IMR-90 (cell line): ENCODE results near the gene NOL4L. TPM values are rescaled to one million over a fixed set of nuclear protein-coding genes. Genes with fewer than 3 reads are reported as not detected.
A peak's percentile ranks its signal among the peaks of the same experiment; 100 is the strongest.

ENCODE experiments used
- ATAC-seq: fragments of 200-7000 bp; cut with Tn5 transposase; 2 replicates; pipeline ENCODE4 v1.9.1; 2020; ENCODE audit warnings: low read depth, mild to moderate bottlenecking, moderate library complexity
- BruUV-seq: library from RNA; stranded (reverse); fragments of 400-500 nt; replicated peaks from 2 replicates; lab custom pipeline; 2021; lab: Mats Ljungman, UMichigan
- CTCF ChIA-PET: fragments of 300-600 bp; formaldehyde crosslinking; extraction: SDS; loops from one replicate; lab custom pipeline; 2021; ENCODE audit warnings: antibody characterized with exemption; lab: Yijun Ruan, JAX
- POLR2A ChIA-PET: fragments of 300-600 bp; sonication (Branson Sonifier 250); formaldehyde crosslinking; loops from one replicate; lab custom pipeline; 2022; ENCODE audit warnings: antibody characterized with exemption; ENCODE audit not compliant: unreplicated experiment; lab: Charles Lee
- DNase-seq: peaks from one replicate; pipeline ENCODE4 v3.0.0; 2013
- H2AFZ ChIP-seq: replicated peaks from 2 replicates; pipeline ENCODE3; 2013; ENCODE audit warnings: low read length, mild to moderate bottlenecking; ENCODE audit not compliant: poor library complexity
- H2AK5ac ChIP-seq: 2 replicates; pipeline ENCODE4 v1.6.1; 2013; ENCODE audit warnings: low read depth, low read length, inconsistent platforms
- H2AK9ac ChIP-seq: replicated peaks from 2 replicates; pipeline ENCODE3; 2013; ENCODE audit warnings: mild to moderate bottlenecking, low read depth, low read length, moderate library complexity; ENCODE audit not compliant: poor library complexity
- H2BK120ac ChIP-seq: 2 replicates; pipeline ENCODE4 v1.6.1; 2013; ENCODE audit warnings: low read depth, low read length, inconsistent platforms
- H2BK15ac ChIP-seq: 3 replicates; pipeline ENCODE4 v1.6.1; 2013; ENCODE audit warnings: low read depth, low read length, inconsistent platforms
- H2BK20ac ChIP-seq: 2 replicates; pipeline ENCODE4 v1.6.1; 2013; ENCODE audit warnings: low read depth, mild to moderate bottlenecking, inconsistent platforms, low read length, moderate library complexity
- H2BK5ac ChIP-seq: 2 replicates; pipeline ENCODE4 v1.6.1; 2013; ENCODE audit warnings: mild to moderate bottlenecking, low read depth, low read length, inconsistent platforms; ENCODE audit not compliant: poor library complexity, severe bottlenecking
- H3K14ac ChIP-seq: replicated peaks from 2 replicates; pipeline ENCODE4 v1.6.1; 2013; ENCODE audit warnings: low read depth, low read length, inconsistent platforms
- H3K18ac ChIP-seq: 2 replicates; pipeline ENCODE4 v1.6.1; 2013; ENCODE audit warnings: low read depth, low read length, control low read depth
- H3K23ac ChIP-seq: 2 replicates; pipeline ENCODE4 v1.6.1; 2013; ENCODE audit warnings: low read depth, low read length, inconsistent platforms
- H3K27ac ChIP-seq: 2 replicates; pipeline ENCODE4 v1.5.1; 2013; ENCODE audit warnings: mild to moderate bottlenecking, control low read depth, low read length; ENCODE audit not compliant: insufficient read depth
- H3K27me3 ChIP-seq: 2 replicates; pipeline ENCODE4 v1.6.1; 2013; ENCODE audit warnings: low read length; ENCODE audit not compliant: control insufficient read depth, insufficient read depth
- H3K36me3 ChIP-seq: 2 replicates; pipeline ENCODE4 v1.6.1; 2013; ENCODE audit warnings: low read length, mixed read lengths; ENCODE audit not compliant: control insufficient read depth, insufficient read depth
- H3K4ac ChIP-seq: 2 replicates; pipeline ENCODE4 v1.6.1; 2013; ENCODE audit warnings: low read depth, low read length, inconsistent platforms
- H3K4me1 ChIP-seq: 2 replicates; pipeline ENCODE4 v1.6.1; 2013; ENCODE audit warnings: low read length, mixed read lengths; ENCODE audit not compliant: control insufficient read depth, insufficient read depth
- H3K4me2 ChIP-seq: 2 replicates; pipeline ENCODE4 v1.6.1; 2013; ENCODE audit warnings: low read depth, mild to moderate bottlenecking, control low read depth, low read length, moderate library complexity
- H3K4me3 ChIP-seq: 2 replicates; pipeline ENCODE4 v1.5.1; 2013; ENCODE audit warnings: low read depth, mild to moderate bottlenecking, control low read depth, low read length, moderate library complexity; ENCODE audit not compliant: insufficient read depth
- H3K56ac ChIP-seq: 2 replicates; pipeline ENCODE4 v1.6.1; 2013; ENCODE audit warnings: low read length, inconsistent platforms; ENCODE audit not compliant: insufficient read depth; ENCODE audit errors: extremely low read depth
- H3K79me1 ChIP-seq, 2 experiments: 2 replicates each; pipeline ENCODE4 v1.6.1; 2013; ENCODE audit warnings: low read length in 2 of 2, inconsistent platforms in 1 of 2, low read depth in 1 of 2
- H3K9ac ChIP-seq: 2 replicates; pipeline ENCODE4 v1.6.1; 2013; ENCODE audit warnings: low read depth, low read length, control low read depth
- H3K9me1 ChIP-seq: 2 replicates; pipeline ENCODE4 v1.6.1; 2013; ENCODE audit warnings: low read length, inconsistent platforms; ENCODE audit not compliant: insufficient read depth
- H3K9me3 ChIP-seq: 2 replicates; pipeline ENCODE4 v1.6.1; 2013; ENCODE audit warnings: low read length; ENCODE audit not compliant: control insufficient read depth, insufficient read depth
- H4K20me1 ChIP-seq: 2 replicates; pipeline ENCODE4 v1.6.1; 2013; ENCODE audit warnings: low read length, inconsistent platforms; ENCODE audit not compliant: insufficient read depth
- H4K5ac ChIP-seq: 2 replicates; pipeline ENCODE4 v1.6.1; 2013; ENCODE audit warnings: mild to moderate bottlenecking, low read depth, low read length, control low read depth
- H4K8ac ChIP-seq, 2 experiments: 2 replicates each; pipeline ENCODE4 v1.6.1; 2013; ENCODE audit warnings: low read depth in 2 of 2, low read length in 2 of 2, control low read depth in 1 of 2, inconsistent platforms in 1 of 2
- H4K91ac ChIP-seq: 2 replicates; pipeline ENCODE4 v1.6.1; 2013; ENCODE audit warnings: low read depth, low read length, inconsistent platforms; ENCODE audit not compliant: insufficient read depth
- BHLHE40 ChIP-seq: fragments of 150-350 bp; IDR thresholded peaks from 2 replicates; pipeline ENCODE4 v1.6.1; 2016; ENCODE audit warnings: mild to moderate bottlenecking, low read depth, low read length
- CEBPB ChIP-seq: IDR thresholded peaks from 2 replicates; pipeline ENCODE4 v1.6.1; 2012; ENCODE audit warnings: low read depth, low read length, improper control_type of control experiment
- CHD1 ChIP-seq: IDR thresholded peaks from 2 replicates; pipeline ENCODE4 v1.6.1; 2012; ENCODE audit warnings: low read depth, low read length, improper control_type of control experiment
- CTCF ChIP-seq: conservative IDR thresholded peaks from 2 replicates; pipeline ENCODE4 v1.5.1; 2012; ENCODE audit warnings: mild to moderate bottlenecking, low read depth, low read length, improper control_type of control experiment
- FOS ChIP-seq: fragments of 150-350 bp; IDR thresholded peaks from 2 replicates; pipeline ENCODE4 v1.6.1; 2016; ENCODE audit warnings: low read depth, low read length
- MAFK ChIP-seq: IDR thresholded peaks from 2 replicates; pipeline ENCODE4 v1.6.1; 2012; ENCODE audit warnings: low read depth, low read length, improper control_type of control experiment
- MAZ ChIP-seq: IDR thresholded peaks from 2 replicates; pipeline ENCODE4 v1.6.1; 2012; ENCODE audit warnings: low read depth, mild to moderate bottlenecking, low read length, improper control_type of control experiment, moderate library complexity, borderline replicate concordance
- NFE2L2 ChIP-seq: fragments of 150-350 bp; IDR thresholded peaks from 2 replicates; pipeline ENCODE4 v1.6.1; 2016; ENCODE audit warnings: low read depth, mild to moderate bottlenecking, low read length
- POLR2A ChIP-seq: IDR thresholded peaks from 2 replicates; pipeline ENCODE4 v1.6.1; 2012; ENCODE audit warnings: mild to moderate bottlenecking, low read depth, low read length
- RAD21 ChIP-seq: IDR thresholded peaks from 2 replicates; pipeline ENCODE4 v1.6.1; 2012; ENCODE audit warnings: low read length, improper control_type of control experiment
- RCOR1 ChIP-seq: IDR thresholded peaks from 2 replicates; pipeline ENCODE4 v1.6.1; 2012; ENCODE audit warnings: mild to moderate bottlenecking, low read length, improper control_type of control experiment; ENCODE audit not compliant: insufficient replicate concordance
- RFX5 ChIP-seq: IDR thresholded peaks from 2 replicates; pipeline ENCODE4 v1.8.0; 2012; ENCODE audit warnings: low read depth, mild to moderate bottlenecking, low read length, moderate library complexity
- SMC3 ChIP-seq: fragments of 150-350 bp; IDR thresholded peaks from 2 replicates; pipeline ENCODE4 v1.6.1; 2016; ENCODE audit warnings: low read depth, mild to moderate bottlenecking, antibody characterized with exemption, low read length, moderate library complexity
- WGBS, 2 experiments: methylation state at CpG; one replicate each; pipeline versions ENCODE4 v1.1.5 to v1.1.7; 2013; ENCODE audit warnings: missing lambda C conversion rate in 2 of 2; ENCODE audit not compliant: insufficient read length in 1 of 2; ENCODE audit errors: extremely low coverage in 2 of 2; 5-methylcytosine and 5-hydroxymethylcytosine counted together
- dilution Hi-C: fragments of 300-500 bp; cut with HindIII; formaldehyde crosslinking; loops from one replicate; pipeline ENCODE4 v1.14.3; 2018; ENCODE audit warnings: low sequenced_read_pairs; ENCODE audit not compliant: unreplicated experiment
- in situ Hi-C: fragments of 300-500 bp; cut with MboI; formaldehyde crosslinking; loops from 3 replicates; pipeline ENCODE4 v1.14.3; 2019; ENCODE audit warnings: low sequenced_read_pairs, inconsistent platforms, mixed read lengths
- intact Hi-C: fragments of 100-400 bp; cut with micrococcal nuclease; formaldehyde crosslinking; loops from 2 replicates; pipeline ENCODE4 v1.10.0; 2022
- polyA plus RNA-seq, 3 experiments: library from polyadenylated mRNA; depleted of rRNA; stranded (reverse); fragments of >200 nt; gene quantifications; 2 replicates each; pipeline ENCODE4 v1.2.3, GENCODE V29; 2012; ENCODE audit warnings: low replicate concordance in 1 of 3
- total RNA-seq: library from RNA; depleted of rRNA; stranded (reverse); fragments of >200 nt; gene quantifications from 2 replicates; pipeline ENCODE4 v1.2.3, GENCODE V29; 2012
- TF ChIP-seq, protein P1 (sequence below): fragments of 150-350 bp; IDR thresholded peaks from 2 replicates; pipeline ENCODE4 v1.6.1; 2017; ENCODE audit warnings: mild to moderate bottlenecking, antibody characterized with exemption, low read length, low read depth
- TF ChIP-seq, protein P2 (sequence below): fragments of 150-350 bp; IDR thresholded peaks from 2 replicates; pipeline ENCODE4 v1.6.1; 2016; ENCODE audit warnings: low read depth, mild to moderate bottlenecking, low read length, moderate library complexity, borderline replicate concordance

NOL4L gene
- total and polyA plus RNA-seq, 2 of the 4 experiments (the other 2 are of a cell fraction), result 4.7 to 13.3 TPM

DNA sequence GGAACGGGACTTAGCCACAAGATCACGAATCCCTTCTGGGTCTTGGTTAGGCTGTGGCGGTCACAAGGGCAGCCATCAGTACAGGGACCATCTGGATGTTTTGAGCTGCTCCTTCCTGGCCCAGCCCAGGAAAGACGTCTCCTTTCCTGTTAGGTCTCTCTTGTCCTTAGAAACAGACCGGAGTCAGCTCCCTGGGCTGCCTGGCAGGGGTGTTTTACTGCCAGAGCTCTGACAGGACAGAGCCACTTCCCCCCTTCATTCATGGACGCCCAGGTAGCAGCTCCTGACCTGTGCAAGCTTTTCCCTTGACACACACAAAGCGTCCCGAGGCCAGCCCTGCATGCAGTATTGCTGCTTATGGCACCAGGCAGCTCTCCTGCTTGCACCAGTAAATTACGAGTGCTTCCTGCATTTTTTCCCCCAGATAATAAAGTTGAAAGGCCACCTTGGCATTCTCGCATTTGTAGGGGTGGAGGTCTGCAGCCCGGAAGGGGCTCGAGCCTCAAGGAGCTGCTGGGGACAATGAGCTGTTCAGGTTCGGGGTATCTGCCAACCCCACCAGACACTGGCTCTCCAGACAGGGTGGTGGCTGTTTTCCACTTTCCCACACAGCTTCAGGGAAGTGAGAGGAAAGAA is 87.4 kb downstream of the NOL4L start:
- no peak overlapping the region for H2BK120ac ChIP-seq
- dilution Hi-C loops, result no loop called here
- H2AK5ac ChIP-seq, result no peak overlapping the region; the same call in 1 of the 2 replicates
- H3K14ac ChIP-seq, result 0 out of 2 replicates have a peak overlapping the region, but pooled peaks have one; percentile 56
- H3K9me3 ChIP-seq, result no peaks in the 10 kb centered on the region
- no peak overlapping the region for H3K27ac ChIP-seq
- no peak overlapping the region for H3K9ac ChIP-seq
- no peaks in the 10 kb centered on the region for H3K36me3 ChIP-seq
- no peaks in the 10 kb centered on the region for H3K27me3 ChIP-seq
- peak overlapping the region; percentile 45 for H3K4ac ChIP-seq
- no peak overlapping the region for H2BK20ac ChIP-seq
- H3K79me1 ChIP-seq, result no peaks in the 10 kb centered on the region; a peak in 2 of 4 replicates
- H3K23ac ChIP-seq, result 0 out of 2 replicates have a peak overlapping the region, but pooled peaks have one; percentile 39
- no peak overlapping the region for H2BK5ac ChIP-seq
- WGBS, 2 experiments, result 58% methylated on average over 5 of the region's 13 CpGs; no CpG with 5 or more reads in 1 of the 2 experiments
- H2AFZ ChIP-seq, result peak overlapping the region; percentile 76
- ATAC-seq, result no peak
- BruUV-seq, result no TSS peak
- no peak overlapping the region for H2BK15ac ChIP-seq
- H3K18ac ChIP-seq, result no peak overlapping the region
- H3K4me3 ChIP-seq, result no peak overlapping the region
- no peak overlapping the region for H2AK9ac ChIP-seq
- H3K56ac ChIP-seq, result no peak overlapping the region
- no peak overlapping the region for H4K5ac ChIP-seq
- in situ Hi-C loops, result loop anchor here (25.0 kb wide), 1 partner anchor 660 kb away; the partner anchor contains the start of gene FOXS1
- peak overlapping the region in 1 of 2 experiments; percentile 37; a peak in 1 of 4 replicates for H4K8ac ChIP-seq
- no peak overlapping the region for H4K91ac ChIP-seq
- DNase-seq, result no peak
- ChIA-PET CTCF (interaction anchor here (0.7 kb wide), 1 partner anchor 68 kb away, joined by 3 read pairs; no protein-coding TSS in a partner anchor), POLR2A (interaction anchor here (0.6 kb wide), 1 partner anchor 1333 kb away, joined by 6 read pairs; no protein-coding TSS in a partner anchor)
- no peaks in the 10 kb centered on the region for H4K20me1 ChIP-seq
- H3K9me1 ChIP-seq, result peaks cover 13% of the 10 kb centered on the region
- intact Hi-C loops, result no loop called here
- no peak overlapping the region for H3K4me2 ChIP-seq
- peaks cover 3% of the 10 kb centered on the region; the same call in 1 of the 2 replicates for H3K4me1 ChIP-seq
- TF ChIP-seq MAZ (no peak), BHLHE40 (no peak), MAFK (no peak), FOS (no peak), RCOR1 (no peak), CTCF (no peak), RAD21 (no peak), RFX5 (no peak), SMC3 (no peak), POLR2A (no peak), NFE2L2 (no peak), CHD1 (no peak), CEBPB (no peak)
- TF ChIP-seq, protein P1, sequence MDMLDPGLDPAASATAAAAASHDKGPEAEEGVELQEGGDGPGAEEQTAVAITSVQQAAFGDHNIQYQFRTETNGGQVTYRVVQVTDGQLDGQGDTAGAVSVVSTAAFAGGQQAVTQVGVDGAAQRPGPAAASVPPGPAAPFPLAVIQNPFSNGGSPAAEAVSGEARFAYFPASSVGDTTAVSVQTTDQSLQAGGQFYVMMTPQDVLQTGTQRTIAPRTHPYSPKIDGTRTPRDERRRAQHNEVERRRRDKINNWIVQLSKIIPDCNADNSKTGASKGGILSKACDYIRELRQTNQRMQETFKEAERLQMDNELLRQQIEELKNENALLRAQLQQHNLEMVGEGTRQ, result no peak
- TF ChIP-seq, protein P2, sequence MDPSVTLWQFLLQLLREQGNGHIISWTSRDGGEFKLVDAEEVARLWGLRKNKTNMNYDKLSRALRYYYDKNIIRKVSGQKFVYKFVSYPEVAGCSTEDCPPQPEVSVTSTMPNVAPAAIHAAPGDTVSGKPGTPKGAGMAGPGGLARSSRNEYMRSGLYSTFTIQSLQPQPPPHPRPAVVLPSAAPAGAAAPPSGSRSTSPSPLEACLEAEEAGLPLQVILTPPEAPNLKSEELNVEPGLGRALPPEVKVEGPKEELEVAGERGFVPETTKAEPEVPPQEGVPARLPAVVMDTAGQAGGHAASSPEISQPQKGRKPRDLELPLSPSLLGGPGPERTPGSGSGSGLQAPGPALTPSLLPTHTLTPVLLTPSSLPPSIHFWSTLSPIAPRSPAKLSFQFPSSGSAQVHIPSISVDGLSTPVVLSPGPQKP, result no peak
